ENCODE data around the gene TLCD3B. TPM values are rescaled to one million over a fixed set of nuclear protein-coding genes. Genes with fewer than 3 reads are reported as not detected.

TLCD3B gene
- total and polyA plus RNA-seq, 4 donors, result 0.05 to 0.65 TPM; not detected in 2

- TF ChIP-seq, protein P1, sequence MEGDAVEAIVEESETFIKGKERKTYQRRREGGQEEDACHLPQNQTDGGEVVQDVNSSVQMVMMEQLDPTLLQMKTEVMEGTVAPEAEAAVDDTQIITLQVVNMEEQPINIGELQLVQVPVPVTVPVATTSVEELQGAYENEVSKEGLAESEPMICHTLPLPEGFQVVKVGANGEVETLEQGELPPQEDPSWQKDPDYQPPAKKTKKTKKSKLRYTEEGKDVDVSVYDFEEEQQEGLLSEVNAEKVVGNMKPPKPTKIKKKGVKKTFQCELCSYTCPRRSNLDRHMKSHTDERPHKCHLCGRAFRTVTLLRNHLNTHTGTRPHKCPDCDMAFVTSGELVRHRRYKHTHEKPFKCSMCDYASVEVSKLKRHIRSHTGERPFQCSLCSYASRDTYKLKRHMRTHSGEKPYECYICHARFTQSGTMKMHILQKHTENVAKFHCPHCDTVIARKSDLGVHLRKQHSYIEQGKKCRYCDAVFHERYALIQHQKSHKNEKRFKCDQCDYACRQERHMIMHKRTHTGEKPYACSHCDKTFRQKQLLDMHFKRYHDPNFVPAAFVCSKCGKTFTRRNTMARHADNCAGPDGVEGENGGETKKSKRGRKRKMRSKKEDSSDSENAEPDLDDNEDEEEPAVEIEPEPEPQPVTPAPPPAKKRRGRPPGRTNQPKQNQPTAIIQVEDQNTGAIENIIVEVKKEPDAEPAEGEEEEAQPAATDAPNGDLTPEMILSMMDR (IDR thresholded peaks at IDR 0.05; ENCODE audit: low read depth, low read length, missing input control), result no peak
- no peak for TF ChIP-seq EGR1 (IDR thresholded peaks at IDR 0.05; ENCODE audit: low read depth in 2 of 2)
These were observed 41.0 kb downstream of the TLCD3B start (continued) for GRCh38 chr16:29990034-29990433.

GRCh38 chr16:29989111-29989858 is 41.8 kb downstream of the TLCD3B start:
- H3K9ac ChIP-seq (ENCODE audit: low read depth in 1 of 2, low read length in 2 of 2), result no peak overlapping the region
- TF ChIP-seq, protein P1 (IDR thresholded peaks at IDR 0.05; ENCODE audit: low read depth, low read length, missing input control), result no peak
- TF ChIP-seq RAD21 (IDR thresholded peaks at IDR 0.05), result no peak
- no peak for TF ChIP-seq SP1 (IDR thresholded peaks at IDR 0.05)
- no peak for TF ChIP-seq ZBTB33 (IDR thresholded peaks at IDR 0.05)
- TF ChIP-seq, protein P2, sequence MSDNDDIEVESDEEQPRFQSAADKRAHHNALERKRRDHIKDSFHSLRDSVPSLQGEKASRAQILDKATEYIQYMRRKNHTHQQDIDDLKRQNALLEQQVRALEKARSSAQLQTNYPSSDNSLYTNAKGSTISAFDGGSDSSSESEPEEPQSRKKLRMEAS (IDR thresholded peaks at IDR 0.05), result no peak
- no peak for TF ChIP-seq RXRA (IDR thresholded peaks at IDR 0.05)
- TF ChIP-seq EGR1 (IDR thresholded peaks at IDR 0.05; ENCODE audit: low read depth in 2 of 2), result no peak
- TF ChIP-seq GABPA (IDR thresholded peaks at IDR 0.05 in 1 of 2, conservative IDR thresholded peaks at IDR 0.05 in 1 of 2), result no peak
- TF ChIP-seq FOXA2 (IDR thresholded peaks at IDR 0.05), result no peak
- no peak for TF ChIP-seq TAF1 (conservative IDR thresholded peaks at IDR 0.05)
- TF ChIP-seq FOXA1 (IDR thresholded peaks at IDR 0.05), result no peak
- TF ChIP-seq, protein P3, sequence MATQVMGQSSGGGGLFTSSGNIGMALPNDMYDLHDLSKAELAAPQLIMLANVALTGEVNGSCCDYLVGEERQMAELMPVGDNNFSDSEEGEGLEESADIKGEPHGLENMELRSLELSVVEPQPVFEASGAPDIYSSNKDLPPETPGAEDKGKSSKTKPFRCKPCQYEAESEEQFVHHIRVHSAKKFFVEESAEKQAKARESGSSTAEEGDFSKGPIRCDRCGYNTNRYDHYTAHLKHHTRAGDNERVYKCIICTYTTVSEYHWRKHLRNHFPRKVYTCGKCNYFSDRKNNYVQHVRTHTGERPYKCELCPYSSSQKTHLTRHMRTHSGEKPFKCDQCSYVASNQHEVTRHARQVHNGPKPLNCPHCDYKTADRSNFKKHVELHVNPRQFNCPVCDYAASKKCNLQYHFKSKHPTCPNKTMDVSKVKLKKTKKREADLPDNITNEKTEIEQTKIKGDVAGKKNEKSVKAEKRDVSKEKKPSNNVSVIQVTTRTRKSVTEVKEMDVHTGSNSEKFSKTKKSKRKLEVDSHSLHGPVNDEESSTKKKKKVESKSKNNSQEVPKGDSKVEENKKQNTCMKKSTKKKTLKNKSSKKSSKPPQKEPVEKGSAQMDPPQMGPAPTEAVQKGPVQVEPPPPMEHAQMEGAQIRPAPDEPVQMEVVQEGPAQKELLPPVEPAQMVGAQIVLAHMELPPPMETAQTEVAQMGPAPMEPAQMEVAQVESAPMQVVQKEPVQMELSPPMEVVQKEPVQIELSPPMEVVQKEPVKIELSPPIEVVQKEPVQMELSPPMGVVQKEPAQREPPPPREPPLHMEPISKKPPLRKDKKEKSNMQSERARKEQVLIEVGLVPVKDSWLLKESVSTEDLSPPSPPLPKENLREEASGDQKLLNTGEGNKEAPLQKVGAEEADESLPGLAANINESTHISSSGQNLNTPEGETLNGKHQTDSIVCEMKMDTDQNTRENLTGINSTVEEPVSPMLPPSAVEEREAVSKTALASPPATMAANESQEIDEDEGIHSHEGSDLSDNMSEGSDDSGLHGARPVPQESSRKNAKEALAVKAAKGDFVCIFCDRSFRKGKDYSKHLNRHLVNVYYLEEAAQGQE (IDR thresholded peaks at IDR 0.05), result no peak
- TF ChIP-seq HNF4G (IDR thresholded peaks at IDR 0.05), result no peak
- TF ChIP-seq NR2F2 (IDR thresholded peaks at IDR 0.05), result no peak
- no peak for TF ChIP-seq JUND (IDR thresholded peaks at IDR 0.05)
- TF ChIP-seq, protein P4, sequence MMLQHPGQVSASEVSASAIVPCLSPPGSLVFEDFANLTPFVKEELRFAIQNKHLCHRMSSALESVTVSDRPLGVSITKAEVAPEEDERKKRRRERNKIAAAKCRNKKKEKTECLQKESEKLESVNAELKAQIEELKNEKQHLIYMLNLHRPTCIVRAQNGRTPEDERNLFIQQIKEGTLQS (IDR thresholded peaks at IDR 0.05), result no peak
- DNase-seq (ENCODE audit: low spot score), result no peak
- H3K9me3 ChIP-seq (ENCODE audit: control insufficient read depth in 4 of 4, low read length in 3 of 4), result no peaks in the 10 kb centered on the region
- H3K4me3 ChIP-seq (ENCODE audit: low read depth in 1 of 3, low read length in 3 of 3), result no peak overlapping the region
- no peaks in the 10 kb centered on the region for H3K27me3 ChIP-seq (ENCODE audit: control insufficient read depth in 4 of 4, insufficient read depth in 4 of 4, low read length in 3 of 4)
- WGBS, result 87% methylated on average over 23 of the region's 23 CpGs
- peaks cover under 1 to 6% (median 2%) of the 10 kb centered on the region in 4 donors for H3K4me1 ChIP-seq (ENCODE audit: control insufficient read depth in 4 of 4, insufficient read depth in 4 of 4, low read length in 3 of 4)
- no peak overlapping the region for H3K27ac ChIP-seq (ENCODE audit: low read depth in 1 of 2, low read length in 2 of 2)
- H3K36me3 ChIP-seq (ENCODE audit: control insufficient read depth in 4 of 4, insufficient read depth in 3 of 4, low read depth in 1 of 4, low read length in 3 of 4), result peaks cover 28 to 82% (median 40%) of the 10 kb centered on the region in 4 donors
